Measurements from ENCODE around the gene WDR7. TPM values are rescaled to one million over a fixed set of nuclear protein-coding genes. Genes with fewer than 3 reads are reported as not detected.

WDR7 gene
- total RNA-seq, 2 experiments from 2014 or later, result 28.8 to 30.5 TPM

GRCh38 chr18:56888978-56889377, 237.8 kb downstream of the WDR7 start:
- Histone ChIP-seq H3K36me3 (ENCODE audit: insufficient read depth, low read length) (peaks cover 6% of the 10 kb centered on the region), H3K4me3 (ENCODE audit: low read length) (no peak overlapping the region), H3K27me3 (ENCODE audit: control insufficient read depth in 1 of 2, insufficient read depth in 2 of 2, low read length in 2 of 2) (no peaks in the 10 kb centered on the region), H3K9me3 (ENCODE audit: control insufficient read depth in 1 of 2, insufficient read depth in 1 of 2, low read length in 2 of 2) (peaks cover 0 to 4% of the 10 kb centered on the region in 2 experiments), H3K27ac (ENCODE audit: low read depth in 1 of 2, low read length in 2 of 2) (no peak overlapping the region), H3K4me1 (ENCODE audit: insufficient read depth, low read length) (no peaks in the 10 kb centered on the region)
- DNase-seq (no peak), ATAC-seq (ENCODE audit: poor library complexity) (no peak)
- Mint-ChIP-seq H3K4me1 (ENCODE audit: low read depth) (no peaks in the 10 kb centered on the region), H3K9me3 (peaks cover 2% of the 10 kb centered on the region), H3K27ac (no peak overlapping the region), H3K4me3 (no peak overlapping the region), H3K27me3 (no peaks in the 10 kb centered on the region), H3K36me3 (ENCODE audit: low read depth) (peaks cover 42% of the 10 kb centered on the region)
- intact Hi-C loops (cut with DNase I, micrococcal nuclease), result no loop called here
- POLR2A ChIA-PET, result no interaction called here
- CTCF ChIA-PET, result no interaction called here
- no peak for TF ChIP-seq CTCF (IDR thresholded peaks at IDR 0.05)

GRCh38 chr18:56889621-56890020, 238.5 kb downstream of the WDR7 start:
- H3K36me3 Mint-ChIP-seq (ENCODE audit: low read depth), result peaks cover 39% of the 10 kb centered on the region
- no peak for DNase-seq
- Histone ChIP-seq H3K9me3 (ENCODE audit: control insufficient read depth in 1 of 2, insufficient read depth in 1 of 2, low read length in 2 of 2) (peaks cover 0 to 2% of the 10 kb centered on the region in 2 experiments), H3K27ac (ENCODE audit: low read depth in 1 of 2, low read length in 2 of 2) (no peak overlapping the region), H3K36me3 (ENCODE audit: insufficient read depth, low read length) (peaks cover 6% of the 10 kb centered on the region), H3K4me1 (ENCODE audit: insufficient read depth, low read length) (no peaks in the 10 kb centered on the region), H3K27me3 (ENCODE audit: control insufficient read depth in 1 of 2, insufficient read depth in 2 of 2, low read length in 2 of 2) (no peaks in the 10 kb centered on the region), H3K4me3 (ENCODE audit: low read length) (no peak overlapping the region)
- H3K27ac Mint-ChIP-seq, result no peak overlapping the region
- CTCF ChIA-PET, result no interaction called here
- H3K4me1 Mint-ChIP-seq (ENCODE audit: low read depth), result no peaks in the 10 kb centered on the region
- H3K27me3 Mint-ChIP-seq, result no peaks in the 10 kb centered on the region
- no peak overlapping the region for H3K4me3 Mint-ChIP-seq
- no peak for TF ChIP-seq CTCF (IDR thresholded peaks at IDR 0.05)
- intact Hi-C loops (cut with DNase I, micrococcal nuclease), result no loop called here
- H3K9me3 Mint-ChIP-seq, result peaks cover 2% of the 10 kb centered on the region
- POLR2A ChIA-PET, result no interaction called here
- no peak for ATAC-seq (ENCODE audit: poor library complexity)

GRCh38 chr18:56890632-56891031, 239.5 kb downstream of the WDR7 start:
- Histone ChIP-seq H3K4me3 (ENCODE audit: low read length) (no peak overlapping the region), H3K27ac (ENCODE audit: low read depth in 1 of 2, low read length in 2 of 2) (no peak overlapping the region), H3K4me1 (ENCODE audit: insufficient read depth, low read length) (no peaks in the 10 kb centered on the region), H3K9me3 (ENCODE audit: control insufficient read depth in 1 of 2, insufficient read depth in 1 of 2, low read length in 2 of 2) (no peaks in the 10 kb centered on the region), H3K36me3 (ENCODE audit: insufficient read depth, low read length) (peaks cover 6% of the 10 kb centered on the region), H3K27me3 (ENCODE audit: control insufficient read depth in 1 of 2, insufficient read depth in 2 of 2, low read length in 2 of 2) (no peaks in the 10 kb centered on the region)
- peaks cover 31% of the 10 kb centered on the region for H3K36me3 Mint-ChIP-seq (ENCODE audit: low read depth)
- H3K27ac Mint-ChIP-seq, result no peak overlapping the region
- H3K9me3 Mint-ChIP-seq, result peaks cover 2% of the 10 kb centered on the region
- TF ChIP-seq CTCF (IDR thresholded peaks at IDR 0.05), result no peak
- no peak overlapping the region for H3K4me3 Mint-ChIP-seq
- H3K4me1 Mint-ChIP-seq (ENCODE audit: low read depth), result no peaks in the 10 kb centered on the region
- CTCF ChIA-PET, result no interaction called here
- no peaks in the 10 kb centered on the region for H3K27me3 Mint-ChIP-seq
- intact Hi-C loops (cut with DNase I, micrococcal nuclease), result no loop called here
- POLR2A ChIA-PET, result no interaction called here
- no peak for DNase-seq
- no peak for ATAC-seq (ENCODE audit: poor library complexity)
